Measurements from ENCODE around the gene MAML3.

The MAML3 gene

GRCh38 chr4:139986689-139987501, 167.1 kb downstream of the MAML3 start:
- FAIRE-seq: no peak

DNA sequence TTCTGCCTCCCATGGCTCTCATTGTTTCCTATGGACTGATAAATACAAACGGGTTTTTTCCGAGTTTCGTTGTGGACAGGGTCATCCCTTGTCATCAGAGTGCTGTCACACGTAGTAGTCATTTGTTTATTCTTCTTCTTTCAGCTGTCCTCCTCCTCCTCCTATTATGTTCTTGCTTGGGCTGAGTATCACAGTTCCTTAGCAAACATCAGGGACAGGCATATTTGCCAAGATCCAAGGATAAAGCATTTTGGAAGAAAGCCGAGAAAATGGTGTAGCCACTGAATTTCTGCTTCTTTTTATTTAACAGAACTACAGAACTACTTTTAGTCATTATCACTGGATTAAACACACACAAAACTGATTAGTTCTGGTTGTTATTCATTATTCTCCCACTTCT, 167.9 kb downstream of the MAML3 start:
- FAIRE-seq: no peak

DNA sequence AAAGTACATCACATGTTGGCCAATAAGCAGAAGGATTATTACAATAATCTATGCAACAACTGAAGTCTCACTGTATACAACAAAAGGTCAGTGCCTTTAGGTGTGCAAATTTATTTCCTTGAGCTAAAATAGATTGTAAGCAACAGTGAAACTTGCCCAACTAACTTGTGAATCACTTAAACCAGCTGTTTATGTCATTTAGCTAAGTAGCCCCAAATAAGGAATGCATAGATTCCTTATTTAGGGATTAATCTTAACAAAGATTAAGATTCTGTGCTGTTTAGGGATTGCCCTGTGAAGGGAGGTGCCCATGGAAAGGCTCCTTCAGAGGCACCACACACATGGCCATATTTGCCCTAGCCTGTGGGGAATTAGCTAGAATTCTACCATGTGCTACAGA, 168.6 kb downstream of the MAML3 start:
- FAIRE-seq: no peak

DNA sequence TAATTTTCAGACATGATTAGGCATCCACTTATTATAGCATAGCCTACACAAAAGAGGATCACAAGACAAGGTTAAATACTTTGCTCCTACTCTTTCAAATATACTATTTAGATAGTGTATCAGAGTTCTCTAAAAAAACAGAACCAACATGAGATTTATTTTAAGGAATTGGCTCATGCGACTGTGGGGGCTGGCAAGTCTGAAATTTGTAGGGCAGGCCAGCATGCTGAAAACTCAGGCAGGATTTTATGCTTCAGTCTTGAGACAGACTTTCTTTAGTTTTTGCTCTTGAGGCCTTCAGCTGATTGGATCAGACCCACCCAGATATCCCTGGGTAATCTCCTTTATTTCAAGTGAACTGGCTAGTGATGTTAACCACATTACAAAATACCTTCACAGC, 169.5 kb downstream of the MAML3 start:
- FAIRE-seq: no peak

- FAIRE-seq: no peak
Observed at GRCh38 chr4:139978692-139979091, 175.3 kb downstream of the MAML3 start.

DNA sequence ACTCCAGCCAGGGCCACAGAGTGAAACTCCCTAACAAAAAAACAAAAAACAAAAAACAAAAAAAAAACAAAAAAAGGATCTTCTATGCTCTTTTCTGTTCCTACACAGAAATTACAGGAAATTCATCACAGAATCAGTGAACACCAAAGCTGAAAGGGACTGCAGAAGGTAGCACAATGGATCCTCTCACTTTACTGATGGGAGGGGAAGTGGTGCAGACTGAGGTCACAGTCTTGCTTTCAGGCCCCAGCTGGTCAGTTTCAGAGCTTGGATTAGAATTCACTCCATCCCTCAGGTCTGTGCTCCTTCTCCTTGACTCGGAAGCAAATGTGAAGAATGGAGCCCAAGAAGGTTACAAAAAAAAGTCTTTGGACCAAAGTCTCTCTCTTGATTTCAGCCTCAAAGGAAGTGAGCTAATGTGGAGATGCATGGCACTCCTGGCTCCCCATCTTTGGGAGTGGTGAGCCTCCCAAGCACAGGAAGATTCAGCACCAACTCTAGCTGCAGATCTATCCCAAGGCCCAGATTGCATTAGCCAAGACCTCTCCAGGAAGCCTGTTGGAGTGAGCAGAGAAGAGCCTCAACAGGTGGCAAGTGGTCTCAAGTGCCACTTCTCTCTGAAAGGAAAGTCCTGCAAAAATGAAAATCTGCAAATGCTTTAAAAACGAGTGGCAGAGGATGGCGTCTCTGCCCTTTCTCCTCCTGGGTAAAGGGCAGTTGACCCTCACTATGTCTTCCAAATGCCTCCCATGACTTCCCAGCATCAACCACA, 176.0 kb downstream of the MAML3 start:
- no peak for FAIRE-seq

DNA sequence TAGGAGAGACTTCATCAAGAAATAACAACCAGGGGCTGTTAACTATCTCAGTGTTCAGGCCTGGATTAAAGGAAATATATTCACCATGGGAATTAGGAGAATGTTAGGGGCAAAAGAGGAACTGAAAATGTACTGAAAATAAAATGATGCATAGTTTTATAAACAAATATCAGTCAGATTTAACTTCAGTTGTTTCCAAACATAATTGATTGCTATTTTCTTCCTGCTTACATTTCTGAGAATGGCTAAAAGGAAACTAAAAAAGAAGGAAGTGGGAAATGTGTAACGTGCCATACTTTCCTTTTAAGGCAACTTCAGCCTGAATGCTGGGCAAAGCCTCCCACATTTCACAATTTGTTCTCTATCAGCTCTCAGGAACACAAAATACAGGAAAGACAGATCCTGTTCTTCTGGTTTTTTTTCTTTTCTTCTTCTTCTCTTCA, 178.1 kb downstream of the MAML3 start:
- no peak for FAIRE-seq

- FAIRE-seq: no peak
Observed at GRCh38 chr4:139973616-139974015, 180.4 kb downstream of the MAML3 start.

DNA sequence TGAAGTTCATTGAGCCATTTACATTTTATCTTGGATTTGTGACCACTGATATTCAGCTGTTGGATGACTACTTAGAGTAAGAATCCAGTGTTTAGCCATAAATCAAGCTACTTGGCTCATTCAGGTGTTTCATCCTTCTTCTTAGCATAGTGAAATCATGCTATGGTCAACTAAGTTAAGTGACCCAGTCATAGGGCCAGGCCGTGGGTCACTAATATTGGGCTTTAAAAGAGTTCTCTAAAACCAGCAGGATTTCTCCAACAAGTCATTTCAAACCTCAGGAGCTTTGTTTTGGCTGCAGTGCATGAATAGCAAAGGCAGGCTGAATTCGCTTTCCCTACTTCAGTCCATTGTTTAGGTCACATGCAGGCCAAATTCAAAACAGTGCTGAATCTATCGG, 181.0 kb downstream of the MAML3 start:
- FAIRE-seq: no peak

- FAIRE-seq: no peak
Observed at GRCh38 chr4:139972305-139972704, 181.7 kb downstream of the MAML3 start.

GRCh38 chr4:139971111-139971510, 182.9 kb downstream of the MAML3 start:
- FAIRE-seq: no peak

DNA sequence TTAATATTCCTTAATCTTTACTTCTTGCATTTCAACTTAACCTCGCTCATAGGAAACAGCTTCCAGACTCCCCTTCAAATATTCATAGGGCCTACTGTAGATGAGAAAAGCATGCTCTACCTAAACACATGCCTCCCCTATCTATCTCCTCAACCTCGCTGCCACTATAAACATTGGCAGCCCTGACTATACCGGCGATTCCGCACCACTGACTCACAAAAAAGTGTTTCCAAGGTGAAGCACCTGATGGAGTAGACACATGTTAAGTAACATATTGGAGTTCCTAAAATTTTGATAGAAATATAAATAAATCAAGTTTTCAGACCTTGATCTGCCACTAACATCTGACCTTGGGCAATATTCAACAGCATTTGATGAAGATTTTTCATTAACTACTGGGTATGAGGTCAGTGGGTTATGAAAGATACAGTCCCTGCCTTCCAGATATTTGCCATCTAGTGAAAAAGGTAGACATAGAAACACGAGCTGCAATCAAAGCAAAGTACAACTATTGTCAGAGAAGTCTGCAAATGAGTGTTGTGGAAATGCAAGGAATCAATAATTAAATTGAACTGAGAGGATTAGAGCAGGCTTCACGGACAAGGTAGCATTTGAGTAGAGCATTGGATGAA, 184.2 kb downstream of the MAML3 start:
- FAIRE-seq: no peak

DNA sequence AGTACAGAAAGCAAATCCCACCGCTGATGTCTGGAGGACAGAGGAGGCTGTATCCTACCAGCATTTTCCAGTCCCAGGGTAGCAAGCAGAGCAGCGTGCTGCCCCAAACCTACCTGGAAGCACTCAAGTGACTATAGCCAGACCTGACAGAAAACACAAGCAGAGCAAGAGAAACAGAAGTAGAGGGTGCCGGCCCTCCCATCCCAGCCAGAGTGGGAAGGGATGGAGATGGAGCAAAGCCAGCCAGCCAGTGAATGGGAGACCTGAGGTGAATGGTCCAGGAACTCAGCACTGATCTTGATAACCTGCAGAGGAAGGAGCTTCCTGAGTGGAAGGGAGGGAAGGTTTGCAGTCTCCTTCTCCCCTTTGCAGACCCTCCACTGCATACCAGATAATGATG, 185.2 kb downstream of the MAML3 start:
- FAIRE-seq: no peak

GRCh38 chr4:139966383-139966782, 187.6 kb downstream of the MAML3 start:
- no peak for FAIRE-seq

GRCh38 chr4:139965789-139966188, 188.2 kb downstream of the MAML3 start:
- FAIRE-seq: no peak

DNA sequence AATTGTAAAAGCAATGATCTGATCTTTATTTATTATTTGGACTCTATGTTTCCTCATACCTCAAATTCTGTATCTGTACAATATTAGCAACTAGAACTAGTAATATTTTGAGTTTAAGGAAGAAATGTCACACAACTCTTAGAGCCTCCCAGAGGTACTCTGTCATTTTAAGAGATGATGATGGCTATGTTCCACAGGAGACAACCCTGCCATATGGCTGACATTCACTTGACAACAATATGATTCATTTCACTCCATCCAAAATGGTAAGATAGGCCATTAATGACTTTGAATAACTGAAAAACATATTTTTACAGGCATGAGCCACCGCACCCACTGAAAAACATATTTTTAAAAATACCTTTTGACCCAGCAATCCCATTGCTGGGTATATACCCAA, 190.3 kb downstream of the MAML3 start:
- FAIRE-seq: no peak

DNA sequence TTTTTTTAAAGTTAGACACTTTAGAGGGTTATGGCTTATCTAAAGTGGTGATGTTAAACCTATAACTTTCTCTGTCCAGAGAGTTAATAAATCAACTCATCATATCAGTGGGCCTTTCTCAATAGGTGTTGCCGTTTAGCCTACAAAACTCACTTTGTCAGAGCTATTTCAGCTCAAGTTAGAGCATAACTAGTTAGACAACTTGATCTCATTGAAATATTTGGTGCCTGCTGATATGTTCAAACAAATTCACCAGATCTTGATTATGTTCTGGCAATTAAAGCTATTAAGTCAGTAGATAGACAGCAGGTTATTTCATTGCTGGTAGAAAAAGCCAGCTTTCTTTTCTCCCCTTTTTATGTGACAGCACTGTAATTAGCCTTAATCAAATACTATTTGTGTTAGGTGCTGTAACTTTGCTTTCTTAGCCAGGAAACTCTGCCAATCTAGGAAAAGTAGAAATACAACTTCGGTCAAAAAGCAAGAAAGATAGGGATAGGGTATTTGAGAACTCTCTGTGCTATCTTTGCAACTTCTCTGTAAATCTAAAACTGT, 191.8 kb downstream of the MAML3 start:
- no peak for FAIRE-seq

DNA sequence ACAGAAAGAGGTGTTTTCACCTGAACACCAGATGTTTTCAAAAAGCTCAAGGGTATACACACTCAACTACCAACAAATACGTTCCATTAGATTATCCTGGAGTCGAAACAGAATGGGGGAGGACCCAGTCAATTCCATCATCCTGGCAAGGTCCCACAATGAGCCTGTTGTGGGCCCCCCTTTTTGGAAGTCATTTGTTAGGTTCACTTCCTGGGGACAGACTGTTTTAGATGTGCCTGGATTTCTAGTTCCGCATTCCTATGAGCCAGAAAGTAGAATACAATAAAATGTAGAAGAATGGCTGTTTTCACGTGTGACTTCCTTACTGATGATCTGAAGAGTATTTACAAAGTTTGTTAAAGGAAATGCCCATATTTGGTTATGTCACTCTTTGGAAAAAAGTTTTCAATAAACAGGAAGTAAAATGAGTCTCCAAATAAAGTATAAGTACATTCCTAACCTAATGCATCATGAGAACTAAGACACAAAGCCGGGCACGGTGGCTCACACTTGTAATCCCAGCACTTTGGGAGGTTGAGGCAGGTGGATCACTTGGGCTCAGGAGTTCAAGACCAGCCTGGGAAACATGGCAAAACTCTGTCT, 192.5 kb downstream of the MAML3 start:
- FAIRE-seq: no peak

DNA sequence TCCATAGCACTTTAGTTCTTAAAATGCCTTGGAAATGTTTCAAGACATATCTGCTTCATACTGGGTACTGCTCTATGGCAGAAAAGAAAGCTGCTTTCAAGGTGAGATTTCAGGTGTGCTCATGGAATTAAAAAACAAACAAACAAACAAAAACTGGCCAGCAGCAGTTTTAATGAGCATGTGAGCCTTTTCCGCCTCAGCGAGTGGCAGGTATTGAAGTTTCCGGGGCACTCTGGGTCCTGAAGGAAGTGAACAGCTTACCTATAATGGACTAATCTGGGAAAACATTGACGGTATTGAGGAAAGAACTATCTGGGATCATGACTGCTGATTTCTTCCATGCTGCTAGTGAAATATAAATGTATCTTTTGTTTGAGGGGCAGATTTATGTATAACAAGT, 194.6 kb downstream of the MAML3 start:
- no peak for FAIRE-seq

DNA sequence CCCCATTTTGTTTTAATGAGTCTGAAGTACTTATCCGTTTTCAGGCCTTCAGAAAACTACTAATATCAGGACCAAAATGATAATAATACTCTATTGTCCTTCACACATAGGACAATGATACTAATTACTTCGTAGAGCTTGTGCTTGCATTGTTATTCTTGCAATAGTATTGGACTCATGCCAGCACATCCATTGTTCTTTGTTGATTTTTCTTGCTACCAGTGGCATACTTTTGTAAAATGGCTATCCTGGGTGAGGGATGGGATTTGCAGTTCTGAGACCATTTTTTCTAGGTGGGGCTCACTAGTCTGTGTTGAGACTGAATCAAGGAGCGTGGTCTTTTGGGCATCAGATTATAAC, 195.3 kb downstream of the MAML3 start:
- FAIRE-seq: no peak

DNA sequence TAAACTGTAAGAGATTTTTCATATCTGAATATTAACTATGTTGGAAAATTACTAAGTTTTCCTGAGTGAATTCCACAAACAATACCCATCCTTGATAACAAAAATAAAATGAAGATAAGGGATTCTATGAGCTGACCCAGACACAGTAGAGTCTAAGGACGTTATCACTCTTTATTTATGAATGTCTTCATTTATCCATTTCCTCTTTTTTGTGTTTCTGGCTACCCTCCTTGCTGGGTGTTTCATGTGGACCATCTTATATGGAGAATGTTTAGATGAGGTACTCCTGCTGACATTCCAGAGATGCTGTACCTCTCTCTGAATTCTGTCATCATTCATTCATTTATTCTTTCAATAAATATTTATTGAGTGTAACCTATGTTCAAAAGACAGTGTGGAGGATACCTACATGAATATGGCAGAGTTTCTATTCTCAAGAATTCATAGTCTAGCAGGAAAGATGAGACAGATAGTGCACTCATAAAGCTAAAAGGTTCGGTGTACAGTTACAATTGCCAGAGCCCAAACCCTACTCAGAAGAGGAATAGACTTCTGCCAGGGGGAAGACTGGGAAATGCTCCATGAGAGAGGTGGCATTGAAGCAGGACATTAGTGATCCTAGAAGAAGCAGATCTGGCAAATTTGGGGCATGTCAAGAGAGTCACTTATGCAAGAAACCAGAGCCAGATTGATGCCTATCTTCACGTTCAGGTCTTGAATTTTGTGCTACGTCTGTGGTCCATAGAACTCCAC, 195.8 kb downstream of the MAML3 start:
- no peak for FAIRE-seq

DNA sequence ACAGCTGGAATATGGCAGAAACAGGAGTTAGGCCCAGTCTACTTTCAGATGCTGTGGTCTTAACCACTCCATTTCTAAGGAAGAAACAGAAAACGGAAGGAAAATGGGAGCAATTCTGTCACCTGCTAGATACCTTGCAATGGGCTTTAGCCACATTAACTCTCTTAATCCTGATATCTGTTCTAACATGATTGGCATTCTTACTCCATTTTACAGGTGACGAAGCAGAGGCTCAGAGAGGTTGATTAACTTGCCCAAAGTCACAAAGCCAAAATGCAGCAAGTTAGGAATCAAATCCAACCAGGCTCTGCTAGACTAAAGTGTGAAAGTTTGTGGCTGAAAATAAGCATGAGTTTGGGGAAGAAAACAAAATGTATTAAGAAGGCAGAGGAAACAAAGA, 196.9 kb downstream of the MAML3 start:
- FAIRE-seq: no peak

All from TTC549 (cell line).